GM19035 (cell line): Measurements from ENCODE around the gene DNM1.
"Not testable (repeated sequence)": the region's sequence is repeated elsewhere in the genome, so short reads cannot be mapped to it uniquely, and the experiment has no call there.

Experiments used
- ATAC-seq: cut with Tn5 transposase; IDR thresholded peaks from one replicate; pipeline ENCODE4 v1.9.1; 2021; ENCODE audit not compliant: unreplicated experiment

Gene DNM1

GRCh38 chr9:128274245-128274644 is 71.1 kb downstream of the DNM1 start:
- ATAC-seq, result no peak

- ATAC-seq, result peak; percentile 58
These were observed 72.2 kb downstream of the DNM1 start, which contains the start of gene GOLGA2 for GRCh38 chr9:128275198-128276007. Gene GOLGA2 (minus strand): TSS chr9:128276007. CDS start chr9:128275976, 31 bp downstream.

- peak; percentile 97 for ATAC-seq
These were observed 72.9 kb downstream of the DNM1 start, which contains the start of gene SWI5 for GRCh38 chr9:128276008-128276573. Gene SWI5 (plus strand): TSS chr9:128276276.

DNA sequence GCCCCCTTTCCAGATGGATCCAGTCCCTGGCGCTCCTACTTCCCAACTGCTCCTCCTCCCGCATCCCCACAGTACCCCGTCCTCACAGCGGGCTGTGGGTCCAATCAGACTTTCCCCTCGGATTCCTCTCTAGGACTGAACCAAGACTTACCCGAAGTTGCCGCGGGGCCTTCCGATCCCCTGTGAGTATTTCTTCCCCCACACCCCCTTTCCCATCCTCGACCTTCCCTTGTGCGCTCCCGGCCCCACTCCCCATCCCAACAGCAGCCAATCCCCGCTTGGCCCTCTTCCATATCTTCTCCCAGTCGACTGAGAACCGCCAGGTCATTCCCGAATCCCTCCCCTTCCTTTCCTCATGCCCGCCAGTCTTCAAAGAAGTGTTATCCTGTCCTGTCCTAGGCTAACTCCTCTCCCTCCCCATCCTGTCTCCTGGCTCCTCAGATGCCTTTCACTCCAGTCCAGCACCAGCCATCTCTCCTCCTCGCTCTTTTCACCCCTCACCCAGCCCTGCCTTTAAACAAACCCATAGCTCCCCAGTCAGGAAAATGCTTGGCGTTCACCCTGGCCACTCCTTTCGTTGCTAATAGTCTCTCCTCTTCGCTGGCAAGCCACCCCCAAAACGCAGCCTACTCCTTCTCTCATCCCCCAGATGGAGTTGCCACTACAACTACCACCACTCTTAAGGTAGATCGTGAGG is 73.5 kb downstream of the DNM1 start:
- ATAC-seq, result no peak

- not testable (repeated sequence) for ATAC-seq
These were observed 76.2 kb downstream of the DNM1 start for GRCh38 chr9:128279088-128280073.

DNA sequence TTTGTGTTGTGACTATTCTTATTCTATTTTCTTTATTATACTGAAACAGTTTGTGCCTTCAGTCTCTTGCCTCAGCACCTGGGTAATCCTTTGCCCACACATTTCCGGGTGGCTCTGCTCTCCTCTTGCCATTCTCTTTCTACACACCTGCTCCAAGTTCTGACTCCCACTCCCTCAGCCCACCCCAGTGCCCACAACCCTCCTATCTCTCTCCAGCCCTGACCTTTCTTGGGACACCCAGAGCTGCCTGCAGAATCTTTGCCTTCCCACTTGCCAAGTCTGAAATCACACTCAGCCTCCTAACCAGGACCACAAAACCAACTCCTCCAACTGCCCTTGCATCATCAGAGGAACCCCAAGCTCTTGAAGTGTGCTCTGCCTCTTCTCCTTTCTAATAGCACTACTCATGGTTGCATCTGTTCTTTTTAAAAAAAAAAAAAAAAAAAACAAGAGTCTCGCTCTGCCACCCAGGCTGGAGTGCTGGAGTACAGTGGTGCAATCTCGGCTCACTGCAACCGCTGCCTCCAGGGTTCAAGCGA is 77.0 kb downstream of the DNM1 start:
- ATAC-seq, result no peak

- ATAC-seq, result no peak
These were observed 79.3 kb downstream of the DNM1 start for GRCh38 chr9:128282500-128282899.

DNA sequence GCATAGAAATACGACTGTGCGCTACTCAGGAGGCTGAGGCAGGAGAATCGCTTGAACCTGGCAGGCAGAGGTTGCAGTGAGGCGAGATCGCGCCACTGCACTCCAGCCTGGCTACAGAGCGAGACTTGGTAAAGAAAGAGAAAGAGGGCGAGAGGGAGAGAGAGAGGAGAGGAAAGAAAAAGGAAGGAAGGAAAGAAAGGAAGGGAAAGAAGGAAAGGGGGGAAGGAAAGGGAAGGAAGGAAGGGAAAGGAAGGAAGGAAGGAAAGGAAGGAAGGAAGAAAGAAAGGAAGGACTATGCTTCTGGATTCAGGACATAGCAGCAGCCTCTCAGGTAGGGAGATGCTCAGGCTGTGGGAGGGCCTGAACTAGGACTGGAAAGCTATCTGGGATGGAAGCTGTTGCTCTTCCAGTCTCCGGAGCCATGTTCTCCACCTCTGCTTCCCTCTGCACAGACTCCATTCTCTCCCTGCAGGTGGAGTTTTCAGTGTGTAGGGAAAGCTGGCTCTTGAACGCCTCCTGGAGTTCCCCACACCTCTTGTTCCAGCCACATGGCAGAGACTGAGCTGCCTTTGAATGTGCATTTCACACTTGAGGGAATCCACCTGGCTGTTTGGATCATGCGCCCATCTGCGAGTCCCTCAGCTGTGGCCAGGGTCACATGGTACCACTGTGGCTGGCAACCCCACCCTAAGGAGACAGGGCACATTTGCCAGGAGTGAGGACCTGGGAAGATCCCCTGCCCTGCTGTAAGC is 82.0 kb downstream of the DNM1 start:
- no peak for ATAC-seq

- ATAC-seq, result no peak
These were observed 83.3 kb downstream of the DNM1 start for GRCh38 chr9:128286440-128286839.

- no peak for ATAC-seq
These were observed 85.3 kb downstream of the DNM1 start for GRCh38 chr9:128288273-128289004.

GRCh38 chr9:128292009-128292408 is 88.8 kb downstream of the DNM1 start:
- ATAC-seq, result no peak

- no peak for ATAC-seq
These were observed 89.9 kb downstream of the DNM1 start for GRCh38 chr9:128293091-128293490.

- ATAC-seq, result no peak
These were observed 91.0 kb downstream of the DNM1 start for GRCh38 chr9:128294142-128294541.

DNA sequence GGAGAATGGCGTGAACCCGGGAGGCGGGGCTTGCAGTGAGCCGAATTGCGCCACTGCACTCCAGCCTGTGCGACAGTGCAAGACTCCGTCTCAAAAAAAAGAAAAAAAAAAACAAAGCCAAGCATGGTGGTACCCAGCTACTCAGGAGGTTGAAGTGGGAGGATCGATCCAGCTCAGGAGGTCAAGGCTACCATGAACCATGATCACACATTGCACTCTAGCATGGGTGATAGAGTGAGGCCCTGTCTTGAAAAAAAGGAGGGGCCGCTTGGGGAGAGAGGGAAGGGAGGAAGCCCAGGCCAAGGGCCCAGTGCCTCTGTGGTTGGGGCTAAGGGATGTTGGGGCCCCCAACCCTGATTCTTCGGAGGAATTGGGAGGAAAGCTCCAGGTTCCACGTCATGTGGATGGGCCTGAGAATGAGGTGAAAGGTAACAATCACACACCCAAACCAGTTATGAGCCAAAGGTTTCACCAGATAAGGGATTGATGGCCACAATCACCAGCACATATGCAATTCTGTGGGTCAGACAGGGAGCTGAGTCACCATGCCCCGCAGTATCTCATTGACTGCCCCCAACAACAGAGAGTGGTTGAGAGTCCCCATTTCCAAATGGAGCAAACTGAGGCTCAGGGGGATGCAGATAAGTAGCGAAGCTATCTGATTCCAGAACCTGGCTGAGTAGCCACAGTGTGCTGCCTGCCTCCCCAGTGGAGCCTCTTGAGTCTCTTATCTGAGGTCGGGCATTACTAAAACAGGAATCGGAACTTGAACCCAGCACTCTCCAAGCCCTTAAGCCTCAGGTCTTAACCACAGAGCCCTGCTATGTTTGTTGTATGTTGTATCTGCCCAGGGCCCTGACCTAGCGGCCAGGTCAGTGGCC is 93.4 kb downstream of the DNM1 start:
- no peak for ATAC-seq

DNA sequence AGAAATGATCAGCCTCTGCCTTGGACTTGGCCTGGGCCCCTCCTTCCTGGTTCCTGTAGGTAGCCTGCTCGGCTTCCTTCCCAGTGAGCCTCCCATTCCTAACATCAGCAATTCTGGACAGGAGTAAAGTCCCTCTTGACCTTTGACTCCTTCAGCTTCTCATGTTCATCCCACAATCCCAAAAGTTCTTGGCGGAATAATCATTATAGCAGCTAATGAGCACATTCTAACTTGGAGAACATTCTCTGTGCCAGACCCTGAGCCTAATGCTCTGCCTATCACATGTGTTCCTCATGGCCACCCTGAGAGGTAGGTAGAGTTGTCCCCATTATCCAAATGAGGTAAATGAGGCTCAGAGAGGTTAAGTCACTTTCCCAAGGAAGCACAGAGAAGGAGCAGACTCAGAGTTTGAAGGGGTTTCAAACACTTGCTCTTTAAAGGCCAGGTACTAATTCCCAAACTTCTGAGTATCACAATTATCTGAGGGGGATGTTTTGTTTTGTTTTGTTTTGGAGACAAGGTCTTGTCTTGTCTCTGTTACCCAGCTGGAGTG is 94.1 kb downstream of the DNM1 start:
- no peak for ATAC-seq

DNA sequence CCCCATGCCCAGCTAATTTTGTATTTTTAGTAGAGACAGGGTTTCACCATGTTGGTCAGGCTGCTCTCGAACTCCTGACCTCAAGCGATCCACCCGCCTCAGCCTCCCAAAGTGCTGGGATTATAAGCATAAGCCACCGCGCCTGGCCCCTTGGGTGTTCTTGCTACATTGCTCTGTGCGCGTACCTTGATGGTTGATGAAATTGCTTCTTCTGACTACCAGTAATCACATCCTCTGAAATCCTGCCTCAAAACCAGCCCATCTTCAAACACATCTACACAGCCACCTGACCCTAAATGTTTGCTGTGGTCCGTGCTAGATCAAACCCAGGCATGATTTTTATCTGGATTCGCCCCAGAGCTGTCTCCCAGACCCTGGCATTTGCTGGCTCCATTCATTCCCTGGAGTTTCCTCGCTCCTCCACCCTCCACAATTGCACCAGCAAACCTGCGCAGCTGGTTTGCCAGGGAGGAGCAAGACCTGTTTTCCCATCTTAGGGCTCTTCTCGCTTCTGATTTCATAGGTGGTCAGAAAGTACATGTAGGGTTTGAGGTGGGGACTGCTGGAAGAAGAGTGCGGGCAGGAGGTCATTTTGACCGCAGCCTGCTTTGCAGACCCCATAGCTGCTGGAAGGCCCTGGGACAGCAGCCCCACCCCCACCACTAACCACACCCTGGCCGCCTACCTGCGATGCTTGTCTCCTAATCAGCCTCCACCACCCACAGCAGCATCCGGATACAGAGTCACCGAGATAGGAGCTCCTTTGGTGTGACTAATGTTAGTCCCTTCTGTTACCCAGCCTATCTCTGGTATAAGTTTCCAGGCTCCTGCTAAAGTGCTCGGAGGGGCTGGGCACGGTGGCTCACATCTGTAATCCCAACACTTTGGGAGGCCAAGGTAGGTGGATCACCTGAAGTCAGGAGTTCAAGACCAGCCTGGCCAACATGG is 95.6 kb downstream of the DNM1 start:
- no peak for ATAC-seq
